ENCODE data around the gene GLYR1. TPM values are rescaled to one million over a fixed set of nuclear protein-coding genes. Genes with fewer than 3 reads are reported as not detected.

The GLYR1 gene
- total and polyA plus RNA-seq, 10 of the 15 experiments (the other 5 are each of a cell fraction or from before 2014, with no cell fraction given), result 7.3 to 90.2 (median 57.2) TPM

DNA sequence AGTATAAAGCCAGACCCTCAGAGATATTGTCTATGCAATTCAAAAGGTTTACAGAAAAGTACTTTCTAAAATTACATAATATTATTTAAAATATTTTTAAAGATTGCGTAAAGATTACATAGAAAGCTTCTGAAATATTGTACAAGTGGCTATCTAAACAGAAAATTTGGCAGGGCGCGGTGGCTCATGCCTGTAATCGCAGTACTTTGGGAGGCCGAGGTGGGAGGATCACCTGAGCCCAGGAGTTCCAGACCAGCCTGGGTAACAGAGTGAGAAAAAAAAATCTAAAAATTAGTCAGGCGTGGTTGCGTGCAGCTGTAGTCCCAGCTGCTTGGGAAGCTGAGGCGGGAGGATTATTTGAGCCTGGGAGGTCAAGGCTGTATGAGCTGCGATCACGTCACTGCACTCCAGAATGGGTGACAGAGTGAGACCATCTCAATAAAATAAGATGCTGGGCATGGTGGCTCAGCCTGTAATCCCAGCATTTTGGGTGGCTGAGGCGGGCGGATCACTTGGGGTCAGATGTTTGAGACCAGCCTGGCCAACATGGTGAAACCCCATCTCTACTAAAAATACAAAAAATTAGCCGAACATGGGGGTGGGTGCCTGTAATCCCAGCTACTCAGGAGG, 18.3 kb upstream of the GLYR1 start:
- POLR2A ChIA-PET, result no interaction called here
- CTCF ChIA-PET, result interaction anchor here (0.6 kb wide), 1 partner anchor 509 kb away, joined by 3 read pairs; no protein-coding TSS in a partner anchor
- SMC1A ChIA-PET (ENCODE audit: uncharacterized antibody, unreplicated experiment), result no interaction called here
- in situ Hi-C loops (cut with MboI), result no loop called here
- 98% methylated on average over 13 of the region's 13 CpGs for whole genome bisulfite sequencing (ENCODE audit: insufficient coverage, insufficient replicate concordance, low lambda C conversion rate, missing lambda C conversion rate)
- Histone ChIP-seq H3K4me3 (no peak overlapping the region), H3K27ac (ENCODE audit: control insufficient read depth, insufficient read depth) (no peak overlapping the region), H2AFZ (ENCODE audit: control insufficient read depth, low read depth, low read length) (no peak overlapping the region), H4K20me1 (ENCODE audit: control insufficient read depth, insufficient read depth) (no peaks in the 10 kb centered on the region; the same call in 1 of the 2 replicates), H3K9ac (ENCODE audit: control insufficient read depth, insufficient read depth, low read length) (no peak overlapping the region), H3K79me2 (ENCODE audit: control insufficient read depth, insufficient read depth, low read length) (no peaks in the 10 kb centered on the region; the same call in none of the 2 replicates), H3K27me3 (replicated peaks in 1 of 2; ENCODE audit: control insufficient read depth in 2 of 2, insufficient read depth in 2 of 2, low read length in 1 of 2) (no peaks in the 10 kb centered on the region), H3K4me2 (ENCODE audit: control insufficient read depth, insufficient read depth) (no peak overlapping the region), H3K4me1 (ENCODE audit: control insufficient read depth, insufficient read depth, low read length) (no peaks in the 10 kb centered on the region), H3K9me3 (replicated peaks; ENCODE audit: control insufficient read depth, insufficient read depth, low read length) (no peaks in the 10 kb centered on the region), H3K36me3 (ENCODE audit: control insufficient read depth in 2 of 2, insufficient read depth in 2 of 2, low read length in 1 of 2) (peaks cover 19 to 27% of the 10 kb centered on the region in 2 experiments)
- TF ChIP-seq, protein P1, sequence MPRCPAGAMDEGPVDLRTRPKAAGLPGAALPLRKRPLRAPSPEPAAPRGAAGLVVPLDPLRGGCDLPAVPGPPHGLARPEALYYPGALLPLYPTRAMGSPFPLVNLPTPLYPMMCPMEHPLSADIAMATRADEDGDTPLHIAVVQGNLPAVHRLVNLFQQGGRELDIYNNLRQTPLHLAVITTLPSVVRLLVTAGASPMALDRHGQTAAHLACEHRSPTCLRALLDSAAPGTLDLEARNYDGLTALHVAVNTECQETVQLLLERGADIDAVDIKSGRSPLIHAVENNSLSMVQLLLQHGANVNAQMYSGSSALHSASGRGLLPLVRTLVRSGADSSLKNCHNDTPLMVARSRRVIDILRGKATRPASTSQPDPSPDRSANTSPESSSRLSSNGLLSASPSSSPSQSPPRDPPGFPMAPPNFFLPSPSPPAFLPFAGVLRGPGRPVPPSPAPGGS (IDR thresholded peaks at IDR 0.05; ENCODE audit: borderline replicate concordance, insufficient read depth, low read depth, low read length, poor library complexity, severe bottlenecking), result no peak
- TF ChIP-seq NR2C2 (IDR thresholded peaks at IDR 0.05; ENCODE audit: borderline replicate concordance, control insufficient read depth, insufficient read length, low read depth) (no peak), NR2C1 (IDR thresholded peaks at IDR 0.05) (no peak), PBX3 (IDR thresholded peaks at IDR 0.05; ENCODE audit: insufficient replicate concordance, low read depth, low read length) (no peak), ZBTB33 (IDR thresholded peaks at IDR 0.05) (no peak), KDM1A (IDR thresholded peaks at IDR 0.05; ENCODE audit: borderline replicate concordance) (no peak), DPF2 (IDR thresholded peaks at IDR 0.05) (no peak), HDGF (IDR thresholded peaks at IDR 0.05) (no peak), NFXL1 (IDR thresholded peaks at IDR 0.05; ENCODE audit: borderline replicate concordance) (no peak), CHD2 (IDR thresholded peaks at IDR 0.05; ENCODE audit: borderline replicate concordance, low read depth, low read length) (no peak), RFX5 (IDR thresholded peaks at IDR 0.05; ENCODE audit: low read depth, low read length) (no peak)
- TF ChIP-seq, protein P2, sequence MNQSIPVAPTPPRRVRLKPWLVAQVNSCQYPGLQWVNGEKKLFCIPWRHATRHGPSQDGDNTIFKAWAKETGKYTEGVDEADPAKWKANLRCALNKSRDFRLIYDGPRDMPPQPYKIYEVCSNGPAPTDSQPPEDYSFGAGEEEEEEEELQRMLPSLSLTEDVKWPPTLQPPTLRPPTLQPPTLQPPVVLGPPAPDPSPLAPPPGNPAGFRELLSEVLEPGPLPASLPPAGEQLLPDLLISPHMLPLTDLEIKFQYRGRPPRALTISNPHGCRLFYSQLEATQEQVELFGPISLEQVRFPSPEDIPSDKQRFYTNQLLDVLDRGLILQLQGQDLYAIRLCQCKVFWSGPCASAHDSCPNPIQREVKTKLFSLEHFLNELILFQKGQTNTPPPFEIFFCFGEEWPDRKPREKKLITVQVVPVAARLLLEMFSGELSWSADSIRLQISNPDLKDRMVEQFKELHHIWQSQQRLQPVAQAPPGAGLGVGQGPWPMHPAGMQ (IDR thresholded peaks at IDR 0.05; ENCODE audit: borderline replicate concordance), result no peak
- TF ChIP-seq, protein P3, sequence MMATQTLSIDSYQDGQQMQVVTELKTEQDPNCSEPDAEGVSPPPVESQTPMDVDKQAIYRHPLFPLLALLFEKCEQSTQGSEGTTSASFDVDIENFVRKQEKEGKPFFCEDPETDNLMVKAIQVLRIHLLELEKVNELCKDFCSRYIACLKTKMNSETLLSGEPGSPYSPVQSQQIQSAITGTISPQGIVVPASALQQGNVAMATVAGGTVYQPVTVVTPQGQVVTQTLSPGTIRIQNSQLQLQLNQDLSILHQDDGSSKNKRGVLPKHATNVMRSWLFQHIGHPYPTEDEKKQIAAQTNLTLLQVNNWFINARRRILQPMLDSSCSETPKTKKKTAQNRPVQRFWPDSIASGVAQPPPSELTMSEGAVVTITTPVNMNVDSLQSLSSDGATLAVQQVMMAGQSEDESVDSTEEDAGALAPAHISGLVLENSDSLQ (IDR thresholded peaks at IDR 0.05), result no peak
- RAD21 ChIA-PET (ENCODE audit: unreplicated experiment), result interaction anchor here (1.0 kb wide), 1 partner anchor 17 kb away, joined by 3 read pairs; no protein-coding TSS in a partner anchor
- DNase-seq (ENCODE audit: low read depth, low spot score), result no peak
- intact Hi-C loops (cut with micrococcal nuclease; ENCODE audit: unreplicated experiment), result no loop called here
- BruUV-seq (replicated peaks), result no TSS peak
- no peak for ATAC-seq
- no peak for FAIRE-seq
